Measurements from ENCODE around the gene BMPR2. TPM values are rescaled to one million over a fixed set of nuclear protein-coding genes. Genes with fewer than 3 reads are reported as not detected.
"Not testable (repeated sequence)": the region's sequence is repeated elsewhere in the genome, so short reads cannot be mapped to it uniquely, and the experiment has no call there.

BMPR2 gene
- total and polyA plus RNA-seq, 2 donors = 20.1 to 86.7 TPM

DNA sequence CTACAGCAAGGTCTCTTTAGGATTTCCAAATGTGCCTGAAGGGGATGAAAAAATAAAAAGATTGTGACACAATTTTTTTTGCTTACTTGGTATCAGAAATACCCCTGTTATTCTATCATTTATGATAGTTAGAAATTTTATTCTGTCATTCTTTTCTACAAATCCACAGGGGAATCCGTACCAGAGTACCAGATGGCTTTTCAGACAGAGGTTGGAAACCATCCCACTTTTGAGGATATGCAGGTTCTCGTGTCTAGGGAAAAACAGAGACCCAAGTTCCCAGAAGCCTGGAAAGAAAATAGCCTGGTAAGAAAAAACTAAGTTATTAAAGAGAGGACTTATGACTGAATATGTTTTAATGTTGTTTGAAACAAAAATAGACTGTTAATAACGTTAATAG, 166.0 kb downstream of the BMPR2 start:
- no peak for DNase-seq (ENCODE audit: extremely low spot score)
- H3K27ac ChIP-seq (ENCODE audit: low read depth) = no peak overlapping the region
- no peak overlapping the region for H3K4me3 ChIP-seq (ENCODE audit: low read depth, low read length)
- 23% methylated on average over 3 of the region's 3 CpGs for WGBS
- no peaks in the 10 kb centered on the region for H3K36me3 ChIP-seq (ENCODE audit: insufficient read depth)
- no peaks in the 10 kb centered on the region for H3K4me1 ChIP-seq (ENCODE audit: insufficient read depth)

DNA sequence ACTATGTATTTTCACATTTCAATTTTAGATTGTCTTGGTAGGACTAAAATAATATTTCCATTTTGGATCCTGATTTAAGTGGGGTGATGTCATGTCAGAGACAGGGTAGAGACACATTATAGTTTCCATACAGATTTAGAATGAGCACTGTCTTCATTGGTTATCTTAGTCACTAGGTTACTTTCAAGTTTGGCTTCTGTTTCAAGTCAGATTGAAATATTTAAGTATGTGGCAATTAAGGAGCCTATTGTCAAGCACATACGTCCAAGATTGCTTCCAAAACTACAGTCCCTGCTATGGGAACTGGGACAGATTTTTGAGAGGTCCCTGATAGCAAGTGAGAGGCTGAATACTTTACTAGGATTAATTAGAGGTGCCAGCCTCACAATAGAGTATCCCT, 169.4 kb downstream of the BMPR2 start:
- WGBS = 76% methylated on average over 1 of the region's 1 CpG

DNA sequence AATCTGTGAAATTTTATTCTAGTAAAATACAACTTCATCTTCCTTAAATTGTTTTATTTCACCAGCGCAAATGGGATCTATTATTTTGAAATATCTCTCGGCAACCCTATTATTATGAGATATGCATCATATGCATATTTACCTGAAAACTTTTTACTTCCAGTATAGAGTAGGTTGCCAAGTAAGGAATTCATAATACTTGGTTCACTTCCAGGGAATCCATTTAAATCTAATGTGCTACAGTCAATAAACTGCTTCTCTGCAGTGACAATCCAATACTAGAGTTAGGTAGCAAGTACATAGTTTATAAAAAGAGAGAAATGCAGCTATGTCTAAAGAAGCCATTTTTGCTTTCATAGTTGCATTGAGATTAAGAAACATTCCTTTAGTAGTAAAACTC, 169.8 kb downstream of the BMPR2 start:
- 97% methylated on average over 2 of the region's 2 CpGs for WGBS
- Histone ChIP-seq H3K4me3 (ENCODE audit: low read depth, low read length) (no peak overlapping the region), H3K27ac (ENCODE audit: low read depth) (no peak overlapping the region), H3K36me3 (ENCODE audit: insufficient read depth) (peaks cover 3% of the 10 kb centered on the region), H3K4me1 (ENCODE audit: insufficient read depth) (no peaks in the 10 kb centered on the region)
- DNase-seq (ENCODE audit: extremely low spot score) = no peak

More for the DNA sequence above, 169.4 kb downstream of the BMPR2 start:
- no peaks in the 10 kb centered on the region for H3K4me1 ChIP-seq (ENCODE audit: insufficient read depth)
- H3K27ac ChIP-seq (ENCODE audit: low read depth) = no peak overlapping the region
- peaks cover 3% of the 10 kb centered on the region for H3K36me3 ChIP-seq (ENCODE audit: insufficient read depth)
- no peak overlapping the region for H3K4me3 ChIP-seq (ENCODE audit: low read depth, low read length)
- no peak for DNase-seq (ENCODE audit: extremely low spot score)

DNA sequence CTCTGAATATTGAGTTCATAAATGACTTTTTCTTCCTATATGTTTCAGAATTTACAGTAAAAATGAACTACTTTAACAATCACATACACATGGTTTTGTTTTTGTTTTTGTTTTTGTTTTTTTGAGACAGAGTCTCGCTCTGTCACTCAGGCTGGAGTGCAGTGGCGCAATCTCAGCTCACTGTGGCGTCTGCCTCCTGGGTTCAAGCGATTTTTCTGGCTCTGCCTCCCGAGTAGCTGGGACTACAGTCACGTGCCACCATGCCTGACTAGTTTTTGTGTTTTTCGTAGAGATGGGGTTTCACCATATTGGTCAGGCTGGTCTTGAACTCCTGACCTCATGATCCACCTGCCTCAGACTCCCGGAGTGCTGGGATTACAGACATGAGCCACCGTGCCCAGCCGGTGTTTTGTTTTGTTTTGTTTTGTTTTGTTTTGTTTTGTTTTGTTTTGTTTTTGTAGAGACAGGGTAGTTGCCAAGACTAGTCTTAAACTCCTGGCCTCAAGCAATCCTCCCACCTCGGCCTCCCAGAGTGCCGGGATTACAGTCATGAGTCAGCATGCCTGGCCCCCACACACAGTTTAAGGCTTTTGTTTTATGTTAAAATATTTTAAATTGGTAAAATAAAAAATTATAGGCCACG, 170.5 kb downstream of the BMPR2 start:
- DNase-seq (ENCODE audit: extremely low spot score); H3K4me1 ChIP-seq (ENCODE audit: insufficient read depth); H3K27ac ChIP-seq (ENCODE audit: low read depth); H3K4me3 ChIP-seq (ENCODE audit: low read depth, low read length); H3K36me3 ChIP-seq (ENCODE audit: insufficient read depth): not testable (repeated sequence)
- 86% methylated on average over 13 of the region's 13 CpGs for WGBS

DNA sequence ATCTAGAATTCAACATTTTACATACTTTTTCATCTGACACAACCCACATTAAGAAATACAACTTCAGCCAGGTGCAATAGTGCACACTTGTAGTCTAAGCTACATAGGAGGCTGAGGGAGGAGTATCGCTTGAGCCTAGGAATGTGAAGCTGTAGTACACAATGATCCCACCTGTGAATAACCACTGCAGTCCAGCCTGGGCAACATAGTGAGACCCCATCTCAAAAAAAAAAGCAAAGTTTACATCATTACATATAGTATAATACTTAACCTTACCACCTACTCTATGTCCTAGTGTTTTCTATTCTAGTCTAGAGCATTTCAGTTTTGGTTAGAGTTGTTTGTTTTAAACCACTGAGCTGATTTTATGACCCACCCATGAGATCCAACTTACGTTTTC, 172.1 kb downstream of the BMPR2 start:
- peaks cover 3% of the 10 kb centered on the region for H3K36me3 ChIP-seq (ENCODE audit: insufficient read depth)
- H3K4me1 ChIP-seq (ENCODE audit: insufficient read depth) = no peaks in the 10 kb centered on the region
- DNase-seq (ENCODE audit: extremely low spot score) = no peak
- WGBS = 88% methylated on average over 2 of the region's 2 CpGs
- H3K27ac ChIP-seq (ENCODE audit: low read depth) = no peak overlapping the region
- no peak overlapping the region for H3K4me3 ChIP-seq (ENCODE audit: low read depth, low read length)

DNA sequence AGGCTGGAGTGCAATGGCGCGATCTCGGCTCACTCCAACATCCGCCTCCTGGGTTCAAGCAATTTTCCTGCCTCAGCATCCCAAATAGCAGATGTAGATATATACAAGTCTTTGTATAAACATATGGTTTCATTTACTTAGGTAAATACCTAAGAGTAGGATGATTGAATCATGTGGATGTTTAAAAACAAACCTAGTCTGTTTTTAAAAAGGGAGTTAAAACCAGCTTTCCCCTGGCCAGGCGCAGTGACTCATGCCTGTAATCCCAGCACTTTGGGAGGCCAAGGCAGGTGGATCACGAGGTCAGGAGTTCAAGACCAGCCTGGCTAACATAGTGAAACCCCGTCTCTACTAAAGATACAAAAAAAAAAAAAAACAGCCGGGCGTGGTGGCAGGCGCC, 174.9 kb downstream of the BMPR2 start:
- not testable (repeated sequence) for DNase-seq (ENCODE audit: extremely low spot score); H3K4me1 ChIP-seq (ENCODE audit: insufficient read depth); H3K36me3 ChIP-seq (ENCODE audit: insufficient read depth); H3K4me3 ChIP-seq (ENCODE audit: low read depth, low read length); H3K27ac ChIP-seq (ENCODE audit: low read depth)
- 92% methylated on average over 10 of the region's 10 CpGs for WGBS

DNA sequence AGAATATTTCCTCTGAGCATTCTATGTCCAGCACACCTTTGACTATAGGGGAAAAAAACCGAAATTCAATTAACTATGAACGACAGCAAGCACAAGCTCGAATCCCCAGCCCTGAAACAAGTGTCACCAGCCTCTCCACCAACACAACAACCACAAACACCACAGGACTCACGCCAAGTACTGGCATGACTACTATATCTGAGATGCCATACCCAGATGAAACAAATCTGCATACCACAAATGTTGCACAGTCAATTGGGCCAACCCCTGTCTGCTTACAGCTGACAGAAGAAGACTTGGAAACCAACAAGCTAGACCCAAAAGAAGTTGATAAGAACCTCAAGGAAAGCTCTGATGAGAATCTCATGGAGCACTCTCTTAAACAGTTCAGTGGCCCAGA, 179.2 kb downstream of the BMPR2 start:
- no peak overlapping the region for H3K4me3 ChIP-seq (ENCODE audit: low read depth, low read length)
- H3K36me3 ChIP-seq (ENCODE audit: insufficient read depth) = peaks cover 4% of the 10 kb centered on the region
- H3K4me1 ChIP-seq (ENCODE audit: insufficient read depth) = no peaks in the 10 kb centered on the region
- DNase-seq (ENCODE audit: extremely low spot score) = no peak
- WGBS = 92% methylated on average over 4 of the region's 4 CpGs
- no peak overlapping the region for H3K27ac ChIP-seq (ENCODE audit: low read depth)

DNA sequence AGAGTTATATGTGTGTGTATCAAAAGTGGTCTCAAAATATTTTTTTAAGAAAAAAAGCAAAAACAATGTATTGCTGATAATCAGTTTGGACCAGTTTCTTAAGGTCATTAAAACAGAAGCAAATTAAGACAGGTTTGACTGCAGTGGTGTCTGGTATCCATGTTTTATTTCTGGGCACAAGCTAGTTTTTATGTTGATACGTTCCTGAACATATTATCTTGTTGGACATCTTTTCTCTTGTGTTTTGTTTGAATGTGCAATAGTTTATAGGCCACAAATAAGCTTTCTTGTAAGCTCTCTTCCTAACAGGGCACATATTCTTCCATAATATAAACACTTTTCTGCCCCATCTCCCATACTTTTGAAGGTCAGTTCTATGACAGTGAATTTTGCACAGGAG, 184.1 kb downstream of the BMPR2 start:
- no peaks in the 10 kb centered on the region for H3K4me1 ChIP-seq (ENCODE audit: insufficient read depth)
- H3K4me3 ChIP-seq (ENCODE audit: low read depth, low read length) = no peak overlapping the region
- DNase-seq (ENCODE audit: extremely low spot score) = no peak
- WGBS = 42% methylated on average over 1 of the region's 1 CpG
- peaks cover 6% of the 10 kb centered on the region for H3K36me3 ChIP-seq (ENCODE audit: insufficient read depth)
- no peak overlapping the region for H3K27ac ChIP-seq (ENCODE audit: low read depth)

DNA sequence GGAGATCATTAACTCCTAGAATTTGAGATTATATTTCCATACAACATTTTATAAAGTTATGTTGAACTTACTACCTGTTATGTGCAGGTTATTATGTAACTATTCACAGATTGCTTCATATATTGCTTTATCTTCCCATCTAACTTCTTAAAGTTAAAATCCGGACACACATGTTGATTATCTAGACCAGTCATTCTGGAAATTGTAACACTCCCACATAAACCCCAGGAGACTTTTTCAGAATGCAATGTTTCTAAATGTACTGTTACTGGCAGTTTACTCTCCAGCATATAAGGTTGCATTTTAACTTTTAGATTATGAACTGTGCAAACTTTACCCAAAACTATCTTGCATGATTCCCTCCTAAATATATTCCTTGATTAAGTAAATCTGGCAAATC, 188.1 kb downstream of the BMPR2 start:
- no peak for DNase-seq (ENCODE audit: extremely low spot score)
- H3K36me3 ChIP-seq (ENCODE audit: insufficient read depth) = peaks cover 3% of the 10 kb centered on the region
- no peak overlapping the region for H3K4me3 ChIP-seq (ENCODE audit: low read depth, low read length)
- H3K4me1 ChIP-seq (ENCODE audit: insufficient read depth) = no peaks in the 10 kb centered on the region
- 66% methylated on average over 1 of the region's 1 CpG for WGBS
- H3K27ac ChIP-seq (ENCODE audit: low read depth) = no peak overlapping the region

DNA sequence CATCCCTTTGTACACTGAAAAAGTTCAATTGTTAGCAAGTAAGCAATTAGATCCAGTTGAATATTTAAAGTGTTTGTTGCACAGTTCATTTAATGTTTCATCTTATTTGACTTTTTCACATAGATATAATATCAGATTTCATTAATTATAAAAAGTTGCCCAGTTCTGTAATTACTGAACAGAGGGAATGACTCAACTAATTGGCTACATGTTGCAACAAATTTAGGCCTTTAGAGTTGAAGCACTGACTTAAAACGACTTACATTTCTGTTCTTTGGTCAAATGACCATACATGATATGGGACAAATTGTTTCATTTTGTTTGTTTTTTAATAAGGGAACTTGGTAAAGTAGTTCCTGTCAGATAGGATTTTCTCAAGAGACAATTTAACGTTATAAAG, 190.2 kb downstream of the BMPR2 start:
- no peak for DNase-seq (ENCODE audit: extremely low spot score)
- no peaks in the 10 kb centered on the region for H3K36me3 ChIP-seq (ENCODE audit: insufficient read depth)
- 52% methylated on average over 2 of the region's 2 CpGs for whole genome bisulfite sequencing
- H3K4me1 ChIP-seq (ENCODE audit: insufficient read depth) = no peaks in the 10 kb centered on the region
- H3K4me3 ChIP-seq (ENCODE audit: low read depth, low read length) = no peak overlapping the region
- H3K27ac ChIP-seq (ENCODE audit: low read depth) = no peak overlapping the region

DNA sequence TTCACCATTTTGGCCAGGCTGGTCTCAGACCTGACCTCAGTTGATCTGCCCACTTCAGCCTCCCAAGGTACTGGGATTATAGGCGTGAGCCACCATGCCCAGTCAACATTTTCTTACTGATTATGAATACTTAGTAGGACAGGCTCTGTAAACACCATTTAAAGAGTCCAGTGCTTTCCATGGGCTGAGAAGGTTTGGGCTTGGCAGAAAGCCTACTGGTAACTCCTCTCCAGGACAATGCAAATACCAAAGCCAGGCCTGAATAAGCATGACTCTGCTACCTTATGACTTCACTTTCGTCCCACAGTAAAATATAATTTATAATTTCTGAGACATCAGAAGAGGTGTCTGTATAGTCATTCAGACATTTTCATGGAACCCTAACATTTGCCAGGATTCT, 198.4 kb downstream of the BMPR2 start:
- Histone ChIP-seq H3K4me3 (ENCODE audit: low read depth, low read length) (no peak overlapping the region), H3K27ac (ENCODE audit: low read depth) (no peak overlapping the region), H3K36me3 (ENCODE audit: insufficient read depth) (no peaks in the 10 kb centered on the region), H3K4me1 (ENCODE audit: insufficient read depth) (no peaks in the 10 kb centered on the region)
- 73% methylated on average over 2 of the region's 2 CpGs for whole genome bisulfite sequencing
- DNase-seq (ENCODE audit: extremely low spot score) = no peak

DNA sequence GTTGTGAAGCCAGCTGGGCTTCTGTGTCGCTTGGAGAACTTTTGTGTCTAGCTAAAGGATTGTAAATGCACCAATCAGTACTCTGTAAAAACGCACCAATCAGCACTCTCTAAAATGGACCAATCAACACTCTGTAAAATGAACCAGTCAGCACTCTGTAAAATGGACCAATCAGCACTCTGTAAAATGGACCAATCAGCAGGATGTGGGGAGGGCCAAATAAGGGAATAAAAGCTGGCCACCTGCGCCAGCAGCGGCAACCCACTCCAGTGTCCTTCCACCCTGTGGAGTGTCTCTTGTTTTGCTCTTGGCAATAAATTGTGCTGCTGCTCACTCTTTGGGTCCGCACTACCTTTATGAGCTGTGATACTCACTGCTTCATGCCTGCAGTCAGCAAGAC, 199.1 kb downstream of the BMPR2 start:
- not testable (repeated sequence) for H3K4me1 ChIP-seq (ENCODE audit: insufficient read depth)
- 94% methylated on average over 5 of the region's 5 CpGs for WGBS

DNA sequence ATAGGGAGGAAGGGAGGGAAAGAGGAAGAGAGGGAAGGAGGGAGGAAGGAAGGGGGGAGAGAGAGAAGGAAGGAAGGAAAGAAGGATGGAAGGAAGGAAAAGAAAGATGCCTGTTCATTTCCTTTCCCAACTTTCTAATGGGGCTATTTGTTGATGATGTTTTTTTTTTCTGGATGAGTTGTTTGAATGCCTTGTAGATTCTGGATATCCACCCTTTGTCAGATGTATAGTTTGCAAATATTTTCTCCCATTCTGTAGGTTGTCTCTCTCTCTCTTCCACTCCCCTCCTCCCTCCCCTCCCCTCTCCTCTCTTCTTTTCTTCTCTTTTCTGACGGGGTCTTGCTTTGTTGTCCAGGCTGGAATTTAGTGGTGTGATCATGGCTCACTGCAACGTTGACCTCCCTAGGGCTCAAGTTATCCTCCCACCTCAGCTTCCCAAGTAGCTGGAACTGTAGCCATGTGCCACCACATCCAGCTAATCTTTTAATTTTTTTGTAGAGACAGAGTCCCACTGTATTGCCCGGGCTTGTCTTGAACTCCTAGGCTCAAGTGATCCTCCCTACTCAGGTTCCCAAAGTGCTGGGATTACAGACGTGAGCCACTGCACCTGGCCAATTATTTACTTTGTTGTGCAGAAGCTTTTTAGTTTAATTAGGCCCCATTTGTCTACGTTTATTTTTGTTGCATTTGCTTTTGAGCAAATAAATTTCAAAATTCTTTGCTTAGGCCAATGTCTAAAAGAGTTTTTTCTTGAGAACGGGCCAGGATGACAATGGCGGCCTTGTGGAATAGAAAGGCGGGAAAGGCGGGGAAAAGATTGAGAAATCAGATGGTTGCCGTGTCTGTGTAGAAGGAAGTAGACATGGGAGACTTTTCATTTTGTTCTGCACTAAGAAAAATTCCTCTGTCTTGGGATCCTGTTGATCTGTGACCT, 201.4 kb downstream of the BMPR2 start:
- H3K36me3 ChIP-seq (ENCODE audit: insufficient read depth) = no peaks in the 10 kb centered on the region
- no peak overlapping the region for H3K4me3 ChIP-seq (ENCODE audit: low read depth, low read length)
- no peak for DNase-seq (ENCODE audit: extremely low spot score)
- no peaks in the 10 kb centered on the region for H3K4me1 ChIP-seq (ENCODE audit: insufficient read depth)
- WGBS = 85% methylated on average over 9 of the region's 10 CpGs
- H3K27ac ChIP-seq (ENCODE audit: low read depth) = no peak overlapping the region

More for the DNA sequence above, 199.1 kb downstream of the BMPR2 start:
- not testable (repeated sequence) for DNase-seq (ENCODE audit: extremely low spot score); H3K27ac ChIP-seq (ENCODE audit: low read depth); H3K36me3 ChIP-seq (ENCODE audit: insufficient read depth); H3K4me3 ChIP-seq (ENCODE audit: low read depth, low read length)

DNA sequence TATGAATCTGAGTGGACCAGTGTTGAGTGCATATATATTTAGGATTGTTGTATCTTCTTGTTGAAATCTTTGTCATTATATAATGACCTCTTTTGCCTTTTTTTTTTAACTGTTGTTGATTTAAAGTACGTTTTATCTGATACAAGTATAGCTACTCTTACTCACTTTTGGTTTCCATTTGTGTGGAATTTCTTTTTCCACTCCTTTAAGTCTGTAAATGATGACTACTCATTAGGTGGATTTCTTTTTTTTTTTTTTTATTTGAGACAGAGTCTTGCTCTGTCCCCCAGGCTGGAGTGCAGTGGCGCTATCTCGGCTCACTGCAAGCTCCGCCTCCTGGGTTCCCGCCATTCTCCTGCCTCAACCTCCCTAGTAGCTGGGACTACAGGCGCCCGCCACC, 206.7 kb downstream of the BMPR2 start:
- not testable (repeated sequence) for H3K27ac ChIP-seq (ENCODE audit: low read depth); DNase-seq (ENCODE audit: extremely low spot score); H3K4me3 ChIP-seq (ENCODE audit: low read depth, low read length); H3K4me1 ChIP-seq (ENCODE audit: insufficient read depth); H3K36me3 ChIP-seq (ENCODE audit: insufficient read depth)
- WGBS = 91% methylated on average over 7 of the region's 7 CpGs

Data from urinary bladder (tissue), 4 donors.